Activated naive CD8-positive, alpha-beta T cell treated with anti-CD3 and anti-CD28 coated beads, Interleukin-2, amount 50 U/mL, for 16 hours (primary cell): ENCODE data around the gene WNT6.

ENCODE experiments used
- DNase-seq: peaks from one replicate; pipeline ENCODE4 v3.0.0-alpha.2; 2020; ENCODE audit warnings: low read depth, low spot score

The WNT6 gene

DNA sequence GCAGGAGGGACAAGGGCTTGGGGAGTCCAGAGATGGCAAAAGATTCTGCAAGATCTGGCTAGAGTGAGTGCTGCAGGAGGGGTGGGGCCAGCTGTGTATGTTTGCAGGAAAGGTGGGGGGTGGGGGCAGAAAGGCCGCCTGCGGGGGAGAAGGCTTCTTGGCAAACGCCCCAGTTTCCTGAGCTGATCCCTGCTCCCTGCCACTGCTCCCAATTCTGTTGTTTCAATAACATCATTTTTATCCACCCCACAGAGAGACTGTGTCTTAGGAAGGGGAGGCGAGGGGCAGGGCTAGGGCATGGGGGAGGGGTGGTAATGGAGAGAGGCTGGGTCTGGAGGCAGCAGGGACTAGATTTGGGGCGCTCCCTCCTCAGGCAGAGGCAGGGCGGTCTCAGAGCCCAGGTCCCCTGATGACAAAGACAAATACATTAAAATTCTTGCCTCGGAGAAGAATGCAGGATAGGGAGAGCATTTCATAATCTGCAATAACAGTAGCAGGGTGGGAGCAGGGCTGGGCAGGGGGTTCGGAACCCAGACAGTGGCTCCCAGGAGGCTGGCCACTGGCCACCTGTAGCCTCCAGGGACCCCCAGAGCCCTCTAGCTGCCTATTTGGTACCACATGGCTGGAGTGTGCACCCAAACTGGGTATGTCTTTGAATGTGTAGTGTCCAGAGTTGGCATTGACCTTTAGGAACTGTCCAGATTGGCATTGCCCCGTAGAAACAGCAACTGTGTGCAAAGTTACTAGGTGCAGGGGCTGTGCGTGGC lies 2.1 kb upstream of the WNT6 start:
- no peak for DNase-seq

DNA sequence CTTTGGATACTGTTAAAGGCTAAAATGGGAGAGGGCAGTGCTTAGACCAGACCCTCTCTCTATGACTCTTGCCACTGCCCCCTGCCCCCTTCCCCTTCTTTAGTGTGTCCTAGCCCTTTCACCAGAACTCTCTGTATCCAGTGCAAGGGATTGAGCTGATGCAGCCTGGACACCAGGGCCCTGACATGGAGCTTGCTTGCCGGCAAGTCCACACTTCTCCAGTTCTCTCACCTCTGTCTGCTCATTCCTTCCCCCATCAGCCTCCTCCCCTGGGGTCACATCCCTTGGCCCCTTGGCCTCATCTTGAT lies 1.5 kb upstream of the WNT6 start:
- no peak for DNase-seq

DNA sequence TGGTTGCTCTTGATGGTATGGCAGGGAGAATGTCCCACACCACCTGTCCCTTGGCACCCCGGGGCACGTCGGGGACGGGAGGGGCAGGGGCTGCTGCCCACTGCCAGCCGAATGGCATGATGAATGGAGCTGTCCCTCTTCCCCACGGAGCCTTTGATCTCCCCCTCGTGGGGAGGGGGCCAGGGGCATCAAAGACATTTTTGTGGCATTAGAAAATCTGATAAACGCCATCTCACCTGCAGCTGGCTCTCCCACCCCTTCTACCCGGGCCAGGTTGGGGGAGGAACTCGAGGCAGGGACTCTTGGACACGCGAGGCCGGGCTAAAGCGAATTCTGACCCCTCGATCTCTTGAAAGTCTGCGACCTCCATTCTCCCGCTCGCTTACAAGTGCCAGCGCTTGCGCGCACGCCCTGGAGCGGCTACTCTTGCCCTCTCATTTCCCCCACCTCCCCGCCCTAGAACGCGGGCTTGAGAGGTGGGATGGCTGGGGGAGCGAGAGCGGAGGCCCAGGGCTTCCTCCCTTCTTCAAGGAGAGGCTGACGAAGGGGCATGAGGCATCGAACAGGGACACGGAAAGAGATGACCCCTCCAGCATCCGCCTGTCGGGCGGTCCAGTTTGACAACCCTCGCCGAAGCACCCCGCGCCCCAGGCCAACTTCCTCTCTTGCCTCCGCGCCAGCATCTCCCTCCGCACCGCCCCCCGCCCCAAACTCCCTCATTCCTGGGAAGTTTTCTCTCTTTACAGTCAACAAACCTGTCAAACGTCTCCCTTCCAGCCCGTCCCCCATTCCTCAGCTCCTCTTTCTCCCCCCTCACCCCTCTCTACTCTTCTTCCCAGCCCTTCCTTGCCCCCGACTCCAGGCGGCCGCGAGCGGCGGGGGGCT lies 692 bp upstream of the WNT6 start:
- DNase-seq = no peak

DNA sequence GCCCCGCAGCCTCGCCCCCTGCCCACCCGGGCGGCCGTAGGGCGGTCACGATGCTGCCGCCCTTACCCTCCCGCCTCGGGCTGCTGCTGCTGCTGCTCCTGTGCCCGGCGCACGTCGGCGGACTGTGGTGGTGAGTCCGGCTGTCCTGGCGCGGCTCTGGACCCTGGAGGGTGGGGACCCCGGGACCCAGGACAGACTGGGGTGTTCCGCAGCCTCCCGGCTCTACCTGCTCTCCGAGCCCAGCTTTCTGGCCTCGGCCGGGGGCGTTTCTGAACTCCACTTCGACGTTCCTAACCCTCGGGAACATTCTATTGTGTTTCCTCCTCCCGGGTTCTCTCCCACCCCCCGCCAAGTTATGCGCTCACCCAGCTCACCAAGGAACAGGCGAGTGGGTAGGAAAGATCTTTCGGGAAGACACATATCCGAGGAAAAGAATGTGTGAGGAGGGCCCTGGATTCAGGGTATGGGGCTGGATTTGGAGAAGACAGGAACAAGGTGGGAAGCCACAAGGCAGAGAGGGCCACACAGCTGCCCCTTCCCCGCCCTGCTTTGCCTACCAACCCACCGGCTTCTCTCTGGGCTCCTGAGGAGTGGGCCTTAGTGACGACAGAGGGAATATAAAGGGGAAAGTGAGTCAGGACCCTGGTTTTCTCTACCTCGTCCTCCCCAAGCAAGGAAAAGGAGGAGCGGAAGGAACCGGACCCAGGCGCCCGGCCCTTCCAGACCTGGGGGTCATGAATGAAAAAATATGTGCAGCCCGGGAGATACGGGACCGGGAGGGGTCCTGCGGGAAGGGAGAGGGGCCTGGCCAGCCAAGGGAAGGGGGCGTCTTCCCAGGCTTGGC lies 605 bp downstream of the WNT6 start:
- DNase-seq = no peak

DNA sequence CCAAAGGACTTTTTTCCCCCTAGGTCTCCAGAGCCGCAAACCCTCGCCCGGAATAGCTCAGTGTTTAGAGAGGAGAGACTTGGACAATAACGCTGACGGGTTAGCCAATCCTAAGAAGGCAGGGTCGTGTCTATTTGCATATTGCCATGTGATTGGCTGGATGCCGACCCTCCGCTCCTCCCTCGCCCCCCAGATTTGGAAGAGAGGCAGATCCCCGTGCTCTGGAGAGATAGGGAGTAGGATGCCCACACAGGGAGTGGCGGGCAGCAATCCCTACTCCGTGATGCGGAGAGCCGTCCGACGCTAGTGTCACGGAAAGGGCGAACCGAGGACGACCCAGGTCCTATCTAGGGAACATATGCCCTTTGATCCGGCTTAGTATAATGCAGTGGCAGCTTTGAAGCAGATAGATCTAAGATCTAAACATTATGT lies 1.4 kb downstream of the WNT6 start:
- no peak for DNase-seq

DNA sequence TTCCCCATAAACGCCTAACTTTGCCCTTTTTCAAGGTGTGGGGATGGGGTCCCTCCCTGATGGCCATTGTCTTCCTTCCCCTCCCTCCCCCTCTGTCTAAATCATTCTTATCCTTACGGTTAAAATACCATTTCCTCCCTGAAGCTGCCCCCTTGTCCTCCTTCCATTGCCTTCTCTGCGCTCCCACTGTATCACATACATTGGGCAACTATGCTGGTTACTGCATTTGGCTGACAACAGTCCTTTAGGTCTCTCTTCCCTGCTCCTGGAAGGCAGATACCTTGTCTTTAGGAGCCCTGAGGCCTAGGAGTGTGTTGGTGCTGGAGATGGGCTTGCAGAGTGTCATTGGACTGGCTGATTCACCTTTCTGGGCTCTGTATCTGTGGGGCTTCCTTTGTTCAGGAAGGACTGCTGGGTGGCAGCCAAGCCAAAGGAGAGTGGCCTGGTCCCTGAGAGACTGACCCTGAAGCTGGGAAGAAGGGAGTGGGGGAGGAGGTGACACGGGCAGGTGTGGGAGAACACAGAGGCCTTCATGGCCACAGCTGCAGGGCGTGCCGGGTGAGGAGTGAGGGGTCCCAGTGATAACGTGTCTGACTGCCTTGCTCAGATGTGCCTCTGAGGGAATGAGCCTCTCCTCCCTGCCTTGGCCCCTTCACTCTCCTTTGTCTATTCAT lies 2.2 kb downstream of the WNT6 start:
- no peak for DNase-seq

DNA sequence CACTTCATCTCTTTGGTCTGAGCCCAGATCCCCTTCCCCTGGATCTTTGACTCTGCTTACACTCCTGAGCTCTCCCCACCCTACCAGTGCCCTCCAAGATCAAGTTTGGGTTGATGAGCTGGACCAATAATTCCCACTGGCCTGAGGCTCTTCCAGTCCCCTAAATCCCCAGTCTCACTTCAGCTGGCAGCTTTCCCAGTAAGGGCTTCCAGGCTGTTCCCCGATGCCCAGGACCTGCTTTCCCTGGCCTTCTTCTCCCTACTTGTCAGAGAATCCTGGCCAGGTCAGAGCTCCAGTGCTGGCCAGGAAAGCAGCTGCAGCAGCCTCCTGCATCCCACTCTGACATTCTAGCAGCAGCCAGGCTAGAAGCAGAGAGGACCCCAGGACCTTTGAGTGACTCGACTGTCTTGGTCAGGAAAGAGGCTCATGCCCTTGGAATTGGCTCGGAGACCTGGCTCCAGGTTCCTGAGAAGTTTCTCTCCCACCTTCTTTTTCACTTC lies 3.5 kb downstream of the WNT6 start:
- DNase-seq = no peak

DNA sequence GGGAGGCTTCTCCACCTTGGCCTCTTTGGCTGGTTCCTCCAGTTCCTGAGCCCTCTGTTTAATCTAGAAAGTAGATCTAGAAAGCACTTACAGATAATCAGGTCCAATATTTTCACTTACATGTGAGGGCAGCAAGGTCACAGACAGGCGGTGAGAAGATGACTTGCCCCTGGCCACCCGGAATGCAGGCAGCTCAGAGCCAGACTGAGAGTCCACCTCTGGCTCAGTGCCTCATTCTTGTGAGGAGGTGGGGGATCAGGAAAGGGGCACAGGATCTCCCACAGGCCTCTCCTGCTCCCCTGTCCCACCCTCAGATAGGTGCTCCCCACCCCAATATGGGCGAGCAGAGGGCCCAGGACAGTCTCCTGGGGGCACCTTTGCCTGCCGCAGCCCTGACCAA lies 5.8 kb downstream of the WNT6 start:
- DNase-seq = no peak

DNA sequence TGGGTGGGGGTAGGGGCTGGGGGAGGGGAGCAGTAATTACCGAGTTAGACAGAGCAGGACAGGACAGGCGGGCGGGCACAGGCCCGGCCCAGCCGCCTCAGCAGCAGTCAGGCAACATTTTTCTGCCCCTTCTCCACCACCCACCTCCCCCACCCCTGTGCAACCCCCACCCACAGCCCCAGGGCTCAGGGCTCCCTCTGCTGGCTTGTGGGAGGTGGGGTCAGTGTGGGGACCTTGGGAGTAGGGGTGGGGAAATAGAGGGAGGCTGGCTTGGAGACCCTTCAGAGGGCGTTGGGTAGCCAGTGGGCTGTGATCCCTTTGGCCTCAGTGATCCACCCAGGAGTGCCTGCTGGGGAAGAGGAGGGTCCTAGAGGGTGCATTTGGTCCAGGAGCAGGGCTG lies 6.4 kb downstream of the WNT6 start:
- no peak for DNase-seq

DNA sequence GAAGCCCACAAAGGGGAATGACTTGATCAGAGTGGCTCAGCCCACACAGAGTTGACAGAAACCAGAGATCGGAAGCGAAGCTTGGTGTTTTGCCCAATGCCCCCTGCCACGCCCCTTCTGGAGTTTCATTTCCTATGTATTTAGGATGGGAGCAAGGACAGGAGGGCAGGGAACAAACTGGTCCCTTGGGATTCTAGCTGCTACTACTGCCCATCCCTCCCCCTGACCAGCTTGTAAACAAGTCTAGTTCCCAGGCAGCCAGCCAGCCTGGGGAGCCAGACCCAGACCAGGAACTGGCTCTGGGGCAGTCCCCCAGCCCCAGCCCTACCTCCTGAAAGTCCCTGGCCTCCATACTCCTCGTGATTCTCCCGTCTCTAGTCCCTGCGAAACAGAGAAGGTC lies 8.3 kb downstream of the WNT6 start:
- no peak for DNase-seq

DNA sequence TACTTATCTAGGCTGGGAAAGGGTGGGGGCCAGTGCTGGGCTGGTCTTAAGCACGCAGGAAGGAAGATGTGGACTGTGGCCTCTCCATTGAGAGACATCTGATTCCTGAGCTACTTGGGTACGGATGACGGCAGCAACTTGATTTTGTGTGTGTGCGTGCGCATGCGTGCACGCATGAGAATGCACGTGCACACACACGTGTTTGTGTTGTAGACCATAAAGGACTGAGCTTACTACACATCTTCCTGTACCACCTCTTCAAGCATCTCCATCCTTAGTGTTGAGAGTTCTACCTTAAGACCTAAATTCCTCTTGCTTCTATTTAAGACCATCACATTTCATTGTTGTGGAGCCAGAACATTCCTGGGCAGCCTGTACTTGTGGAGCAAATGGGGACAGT lies 9.5 kb downstream of the WNT6 start:
- DNase-seq = no peak

DNA sequence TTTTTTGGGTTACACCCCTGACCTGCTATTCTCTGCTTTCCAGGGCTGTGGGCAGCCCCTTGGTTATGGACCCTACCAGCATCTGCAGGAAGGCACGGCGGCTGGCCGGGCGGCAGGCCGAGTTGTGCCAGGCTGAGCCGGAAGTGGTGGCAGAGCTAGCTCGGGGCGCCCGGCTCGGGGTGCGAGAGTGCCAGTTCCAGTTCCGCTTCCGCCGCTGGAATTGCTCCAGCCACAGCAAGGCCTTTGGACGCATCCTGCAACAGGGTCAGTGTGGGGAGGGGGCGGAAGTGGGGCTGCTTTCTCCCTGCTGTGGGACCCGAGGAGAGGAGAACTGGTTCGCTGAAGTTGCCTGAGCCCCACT lies 11.4 kb downstream of the WNT6 start:
- DNase-seq = no peak

DNA sequence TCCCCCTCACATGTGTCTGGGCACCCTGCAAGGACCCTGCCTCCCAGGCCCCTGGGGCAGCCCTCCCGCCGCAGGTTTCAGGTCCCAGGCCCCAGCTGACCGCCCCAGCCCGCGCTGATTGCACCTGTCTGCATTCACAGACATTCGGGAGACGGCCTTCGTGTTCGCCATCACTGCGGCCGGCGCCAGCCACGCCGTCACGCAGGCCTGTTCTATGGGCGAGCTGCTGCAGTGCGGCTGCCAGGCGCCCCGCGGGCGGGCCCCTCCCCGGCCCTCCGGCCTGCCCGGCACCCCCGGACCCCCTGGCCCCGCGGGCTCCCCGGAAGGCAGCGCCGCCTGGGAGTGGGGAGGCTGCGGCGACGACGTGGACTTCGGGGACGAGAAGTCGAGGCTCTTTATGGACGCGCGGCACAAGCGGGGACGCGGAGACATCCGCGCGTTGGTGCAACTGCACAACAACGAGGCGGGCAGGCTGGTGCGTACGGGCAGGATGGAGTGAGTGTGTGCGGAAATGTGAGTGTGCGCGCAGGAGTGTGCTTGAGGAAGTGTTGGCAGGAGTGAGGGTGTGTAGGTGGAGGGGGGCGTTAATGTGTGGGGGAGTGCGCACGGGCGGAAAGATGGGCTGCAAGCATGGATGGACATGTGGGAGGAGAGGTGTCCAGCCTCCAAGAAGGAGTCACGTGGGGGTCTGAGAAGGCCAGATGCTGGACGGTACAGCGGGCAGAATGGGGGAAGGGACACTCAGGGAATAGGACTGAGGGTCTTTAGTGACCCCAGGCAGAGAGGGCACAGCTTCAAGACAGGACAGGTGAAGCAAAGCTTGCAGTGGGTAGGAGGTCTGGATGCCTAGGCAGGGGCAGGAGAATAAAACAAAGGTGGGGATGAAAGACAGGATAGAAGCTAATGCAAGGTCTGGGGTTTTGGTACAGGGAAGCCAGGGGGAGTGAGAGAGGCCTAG lies 12.0 kb downstream of the WNT6 start:
- no peak for DNase-seq

DNA sequence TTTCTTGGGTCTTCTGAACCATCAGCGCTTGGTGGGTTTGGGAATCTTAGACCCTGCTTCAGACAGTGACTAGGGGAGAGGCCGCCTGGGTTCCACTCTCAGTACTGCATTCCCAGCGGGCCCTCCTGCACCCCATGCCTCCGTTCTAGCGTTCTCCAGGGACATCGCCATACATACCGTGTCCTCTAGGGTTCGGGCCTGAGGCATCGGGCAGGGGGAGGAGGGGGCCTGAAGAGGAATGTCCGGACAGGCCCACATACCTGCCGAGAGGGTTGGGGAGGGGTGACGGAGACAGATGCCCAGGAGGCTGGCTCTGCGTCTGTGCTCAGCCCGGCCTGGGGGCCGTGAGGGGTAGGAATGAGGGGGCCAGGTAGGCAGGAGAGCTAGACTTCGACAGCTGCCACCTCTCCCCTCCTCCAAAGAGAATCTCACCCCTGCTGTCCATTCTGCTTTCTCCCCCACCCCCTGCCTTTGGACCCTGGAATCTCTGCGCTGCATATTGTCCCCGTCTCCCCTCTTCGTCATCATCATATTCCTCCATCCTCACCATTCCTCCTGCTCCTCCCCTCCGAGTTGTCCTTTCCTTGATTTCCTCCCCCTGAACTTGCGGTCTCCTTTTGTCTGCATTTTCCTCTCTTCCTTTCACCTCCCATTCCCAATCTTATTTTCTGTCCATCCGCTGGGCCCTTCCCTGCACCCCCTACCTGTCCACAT lies 13.2 kb downstream of the WNT6 start:
- DNase-seq = no peak

DNA sequence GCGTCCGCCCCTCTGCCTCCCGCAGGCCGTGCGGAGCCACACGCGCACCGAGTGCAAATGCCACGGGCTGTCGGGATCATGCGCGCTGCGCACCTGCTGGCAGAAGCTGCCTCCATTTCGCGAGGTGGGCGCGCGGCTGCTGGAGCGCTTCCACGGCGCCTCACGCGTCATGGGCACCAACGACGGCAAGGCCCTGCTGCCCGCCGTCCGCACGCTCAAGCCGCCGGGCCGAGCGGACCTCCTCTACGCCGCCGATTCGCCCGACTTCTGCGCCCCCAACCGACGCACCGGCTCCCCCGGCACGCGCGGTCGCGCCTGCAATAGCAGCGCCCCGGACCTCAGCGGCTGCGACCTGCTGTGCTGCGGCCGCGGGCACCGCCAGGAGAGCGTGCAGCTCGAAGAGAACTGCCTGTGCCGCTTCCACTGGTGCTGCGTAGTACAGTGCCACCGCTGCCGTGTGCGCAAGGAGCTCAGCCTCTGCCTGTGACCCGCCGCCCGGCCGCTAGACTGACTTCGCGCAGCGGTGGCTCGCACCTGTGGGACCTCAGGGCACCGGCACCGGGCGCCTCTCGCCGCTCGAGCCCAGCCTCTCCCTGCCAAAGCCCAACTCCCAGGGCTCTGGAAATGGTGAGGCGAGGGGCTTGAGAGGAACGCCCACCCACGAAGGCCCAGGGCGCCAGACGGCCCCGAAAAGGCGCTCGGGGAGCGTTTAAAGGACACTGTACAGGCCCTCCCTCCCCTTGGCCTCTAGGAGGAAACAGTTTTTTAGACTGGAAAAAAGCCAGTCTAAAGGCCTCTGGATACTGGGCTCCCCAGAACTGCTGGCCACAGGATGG lies 14.0 kb downstream of the WNT6 start:
- no peak for DNase-seq

DNA sequence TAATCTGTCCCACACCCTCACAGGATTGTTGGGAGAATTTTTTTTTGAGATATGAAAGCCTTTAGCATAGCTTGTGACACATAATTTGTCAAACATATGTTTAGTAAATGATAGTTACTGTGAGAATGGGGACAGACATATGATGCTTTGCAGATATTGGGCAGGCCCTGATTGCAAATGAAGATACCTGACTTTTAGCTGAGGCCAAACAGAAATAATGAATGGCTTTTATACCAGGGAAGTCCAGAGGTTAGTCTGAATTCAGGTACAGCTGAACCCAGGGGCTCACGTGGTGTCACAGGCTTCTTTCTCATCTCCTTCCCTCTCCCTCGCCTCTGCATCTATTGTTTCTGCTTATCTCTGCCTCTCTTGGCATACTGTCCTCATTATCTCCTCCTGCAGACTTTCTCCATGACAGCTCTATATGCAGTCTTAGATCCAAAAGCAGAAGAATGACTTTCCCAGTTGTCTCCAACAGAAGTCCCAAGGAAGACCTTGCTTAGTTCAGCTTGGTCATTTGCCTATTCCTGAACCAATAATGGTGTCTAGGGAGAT lies 16.2 kb downstream of the WNT6 start:
- DNase-seq = no peak

DNA sequence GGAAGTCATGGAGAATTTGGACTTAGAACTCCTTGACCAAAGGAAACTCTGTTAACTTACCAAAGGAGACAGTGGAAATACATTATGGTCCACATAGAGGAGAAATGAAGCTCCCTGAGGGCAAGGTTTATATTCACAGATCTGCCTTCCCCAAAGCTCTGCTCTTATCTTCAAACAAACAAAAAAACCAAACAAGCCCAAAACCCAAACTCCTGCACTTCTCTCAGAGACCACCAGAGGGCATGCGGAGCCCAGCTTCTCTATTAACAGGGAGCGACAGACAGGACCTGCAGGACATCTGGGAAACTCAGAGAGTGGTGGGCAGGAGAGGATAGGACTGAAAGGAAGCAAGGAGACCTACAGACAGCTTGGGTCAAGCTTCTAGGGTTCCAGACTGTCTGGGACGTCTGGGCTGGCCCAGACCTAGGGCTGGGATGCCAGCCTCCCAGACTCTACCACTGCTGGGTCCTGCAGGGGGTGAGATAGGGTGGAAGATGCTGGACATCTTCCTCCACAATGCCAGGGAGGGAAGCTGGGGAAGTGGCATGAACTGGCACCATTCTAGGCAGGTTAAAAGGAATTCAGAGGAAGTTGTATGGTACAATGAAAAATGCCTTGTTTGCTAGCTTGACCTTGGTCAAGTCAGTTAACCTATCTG lies 17.1 kb downstream of the WNT6 start:
- peak; percentile 50 for DNase-seq

DNA sequence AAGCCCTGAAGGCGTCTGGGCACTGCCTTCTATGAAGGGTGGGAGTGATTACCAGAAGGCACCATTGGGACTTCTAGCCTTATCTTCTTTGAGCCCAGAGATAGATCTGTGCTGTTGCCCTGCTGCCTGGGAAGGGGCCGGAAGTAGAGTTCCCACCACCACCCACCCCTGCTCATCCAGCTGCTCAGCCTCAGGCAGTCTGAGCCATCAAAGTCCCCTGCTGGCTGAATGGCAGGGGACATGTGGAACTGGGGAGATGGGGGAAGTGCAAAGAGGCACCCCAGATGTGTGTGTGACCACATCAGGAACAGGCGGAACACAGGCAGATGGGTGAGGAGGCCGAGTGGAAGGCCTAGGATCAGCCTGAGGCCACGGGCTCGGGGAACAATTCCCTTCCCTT lies 17.7 kb downstream of the WNT6 start:
- no peak for DNase-seq
